HG03558 (cell line): ENCODE data around the gene GRM5.

ENCODE experiments used
- ATAC-seq: cut with Tn5 transposase; IDR thresholded peaks from one replicate; pipeline ENCODE4 v1.9.1; 2021; ENCODE audit warnings: moderate number of reproducible peaks; ENCODE audit not compliant: unreplicated experiment; ENCODE audit errors: extremely low read depth

Gene GRM5

DNA sequence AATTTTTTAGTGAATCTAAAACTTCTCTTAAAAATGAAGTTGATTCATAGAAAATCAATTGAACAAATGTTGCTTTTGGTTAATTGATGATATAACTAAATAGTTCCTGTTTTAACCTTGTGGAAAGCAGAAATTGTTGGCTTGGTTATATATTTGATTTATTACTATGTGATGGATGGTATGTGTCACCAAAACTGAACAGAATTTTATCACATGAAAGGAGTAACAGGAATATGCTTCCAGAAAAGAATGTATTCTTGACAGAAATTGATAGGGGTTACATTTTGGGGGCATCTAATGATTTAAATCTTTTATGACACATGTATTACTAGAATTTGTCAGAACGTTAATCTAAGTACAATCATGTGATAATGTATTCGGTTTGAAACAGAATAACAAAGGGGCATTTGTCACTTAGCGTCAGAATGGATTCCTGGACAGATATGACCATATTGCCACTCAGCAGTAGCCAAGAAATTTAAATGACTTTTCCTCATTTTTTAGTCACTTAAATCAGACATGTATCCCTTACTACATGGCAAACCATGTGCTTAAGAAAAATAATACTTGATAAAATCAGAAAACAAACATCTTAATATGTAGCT lies 295.2 kb downstream of the GRM5 start:
- no peak for ATAC-seq

DNA sequence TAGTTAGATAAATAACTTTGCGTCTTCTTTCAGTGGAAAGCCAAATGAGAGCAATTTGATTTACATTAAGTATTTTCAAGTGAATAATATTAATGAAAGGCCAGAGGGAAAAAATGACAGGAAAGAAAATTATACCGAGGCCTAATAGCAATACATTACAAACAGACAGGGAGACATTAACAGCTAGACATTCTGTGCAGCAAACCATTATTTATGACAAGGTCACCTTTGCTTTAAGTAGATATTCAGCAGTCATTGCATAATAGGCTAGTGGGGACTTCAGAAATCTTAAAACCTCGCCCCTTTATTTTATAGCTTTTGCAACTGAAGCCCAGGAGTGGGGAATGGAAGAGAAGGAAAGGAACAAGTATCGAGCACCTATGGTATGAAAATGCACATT lies 321.6 kb downstream of the GRM5 start:
- no peak for ATAC-seq

DNA sequence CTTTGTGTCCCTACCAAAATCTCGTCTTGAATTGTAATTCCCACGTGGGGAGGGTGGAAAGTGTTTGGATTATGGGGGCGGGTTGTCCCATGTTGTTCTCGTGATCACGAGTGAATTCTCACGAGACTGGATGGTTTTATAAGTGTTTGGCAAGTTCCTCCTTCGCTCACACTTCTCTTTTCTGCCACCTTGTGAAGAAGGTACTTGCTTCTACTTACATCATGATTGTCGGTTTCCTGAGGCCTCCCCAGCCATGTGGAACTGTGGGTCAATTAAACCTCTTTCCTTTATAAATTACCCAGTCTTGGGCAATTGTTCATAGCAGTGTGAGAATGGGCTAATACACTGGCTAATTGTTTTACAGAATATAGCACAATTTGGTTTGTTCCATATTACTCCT lies 326.3 kb downstream of the GRM5 start:
- no peak for ATAC-seq

DNA sequence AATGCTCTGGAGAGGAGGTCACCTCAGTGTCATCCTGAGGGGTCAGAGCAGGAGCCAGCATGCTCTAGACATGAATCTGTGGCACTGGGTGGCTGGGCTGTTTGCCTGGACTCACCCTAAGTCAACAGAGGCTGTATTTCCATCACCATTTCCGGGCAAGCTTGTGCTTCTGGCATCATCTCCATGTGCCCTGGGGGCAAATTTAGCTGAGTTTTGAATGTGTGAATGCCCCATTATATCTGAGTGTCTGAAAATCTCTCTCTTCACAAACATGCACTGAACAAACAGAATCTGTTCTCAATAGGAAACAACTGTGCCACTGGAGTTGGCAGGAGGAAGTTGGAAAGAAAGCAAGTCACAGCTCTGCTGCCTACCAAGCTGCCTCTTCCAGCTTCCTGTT lies 356.2 kb downstream of the GRM5 start:
- no peak for ATAC-seq

DNA sequence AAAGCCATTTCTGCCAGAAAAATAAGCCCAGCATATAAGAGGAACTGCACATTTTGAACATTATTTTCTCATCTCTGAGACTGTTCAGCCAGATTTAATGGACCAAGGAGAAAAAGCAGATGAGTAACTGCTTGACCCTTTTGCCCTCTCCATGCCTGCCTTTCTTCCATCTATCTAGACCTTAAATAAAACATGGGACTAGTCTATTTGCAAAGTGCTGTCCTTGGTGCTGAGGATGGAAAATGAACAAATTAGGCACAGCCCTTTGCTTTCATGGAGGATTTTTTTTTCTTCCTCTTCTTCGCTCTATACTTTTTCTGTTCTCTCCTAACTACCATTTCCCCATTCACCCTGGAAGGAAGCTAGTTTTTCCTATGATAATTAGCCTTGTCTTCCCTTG lies 361.3 kb downstream of the GRM5 start:
- no peak for ATAC-seq

DNA sequence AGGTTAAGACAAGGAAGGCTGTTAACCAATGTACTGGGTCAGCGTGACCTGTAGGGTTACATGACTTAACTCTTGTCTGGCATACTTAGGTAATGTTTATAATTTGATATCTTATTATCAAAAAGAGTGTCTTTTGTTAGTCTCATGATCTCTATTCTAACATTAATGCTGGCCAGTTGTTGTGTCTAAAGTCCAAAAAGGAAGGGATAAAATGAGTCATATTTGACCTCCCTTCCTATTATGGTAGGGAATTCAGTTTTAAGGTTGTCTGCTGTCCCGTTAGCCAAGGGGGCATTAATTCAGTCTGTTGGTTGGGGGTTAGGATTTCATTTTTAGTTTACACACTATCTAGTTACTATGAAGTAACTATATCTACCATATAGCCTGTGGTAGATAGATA lies 364.0 kb downstream of the GRM5 start:
- no peak for ATAC-seq

DNA sequence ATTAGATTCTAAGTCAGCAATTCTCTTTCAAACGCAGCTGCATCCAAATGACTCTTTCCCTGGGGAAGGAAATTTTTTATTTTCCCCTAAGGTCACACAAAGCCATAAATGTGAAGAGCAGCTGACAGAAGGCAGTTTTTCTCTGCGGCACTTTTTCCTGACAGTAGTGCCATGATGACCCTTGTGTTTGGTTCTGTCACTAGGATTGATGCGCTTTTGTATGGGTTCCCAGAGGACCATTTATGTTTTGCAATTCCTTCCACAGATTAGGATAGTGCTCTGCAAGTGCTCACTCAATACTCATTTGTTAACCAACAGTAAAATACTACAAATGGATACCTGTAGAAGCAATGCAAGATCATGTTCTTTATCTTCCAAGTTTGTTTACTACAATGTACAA lies 368.6 kb downstream of the GRM5 start:
- ATAC-seq: no peak

DNA sequence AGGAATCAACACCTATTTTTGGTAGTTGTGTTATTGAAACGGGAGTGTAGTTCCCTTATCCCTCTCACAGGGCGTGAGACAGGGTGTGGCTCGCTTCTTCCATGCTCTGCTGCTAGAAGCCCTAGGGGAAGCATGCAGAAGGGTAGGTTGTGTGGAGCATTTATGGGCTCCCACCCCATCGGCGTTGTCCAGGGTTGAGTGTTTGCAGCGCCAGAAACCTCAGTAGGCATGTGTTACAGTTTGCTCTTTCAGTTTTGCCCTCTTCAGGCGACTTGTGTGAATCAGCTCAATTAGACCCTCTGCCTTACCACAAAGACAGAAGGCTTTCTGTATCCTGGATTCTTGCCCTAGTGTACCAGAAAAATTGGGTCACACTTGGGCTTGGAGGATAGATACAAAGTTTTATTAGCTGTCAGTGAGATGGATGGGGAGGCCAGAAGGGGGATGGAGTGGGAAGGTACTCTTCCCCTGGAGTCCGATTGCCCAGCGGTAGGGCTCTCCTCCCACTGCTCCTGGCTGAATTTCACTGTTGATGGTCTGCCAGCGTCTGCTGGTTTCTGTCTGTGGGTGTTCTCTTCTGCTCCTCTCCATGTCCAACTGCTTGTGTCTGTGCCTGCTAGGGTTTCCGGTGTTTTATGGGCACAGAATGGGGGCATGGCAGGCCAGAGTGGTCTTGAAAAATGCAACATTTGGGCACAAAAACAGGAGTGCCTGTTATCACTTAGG lies 369.9 kb downstream of the GRM5 start:
- ATAC-seq: no peak

DNA sequence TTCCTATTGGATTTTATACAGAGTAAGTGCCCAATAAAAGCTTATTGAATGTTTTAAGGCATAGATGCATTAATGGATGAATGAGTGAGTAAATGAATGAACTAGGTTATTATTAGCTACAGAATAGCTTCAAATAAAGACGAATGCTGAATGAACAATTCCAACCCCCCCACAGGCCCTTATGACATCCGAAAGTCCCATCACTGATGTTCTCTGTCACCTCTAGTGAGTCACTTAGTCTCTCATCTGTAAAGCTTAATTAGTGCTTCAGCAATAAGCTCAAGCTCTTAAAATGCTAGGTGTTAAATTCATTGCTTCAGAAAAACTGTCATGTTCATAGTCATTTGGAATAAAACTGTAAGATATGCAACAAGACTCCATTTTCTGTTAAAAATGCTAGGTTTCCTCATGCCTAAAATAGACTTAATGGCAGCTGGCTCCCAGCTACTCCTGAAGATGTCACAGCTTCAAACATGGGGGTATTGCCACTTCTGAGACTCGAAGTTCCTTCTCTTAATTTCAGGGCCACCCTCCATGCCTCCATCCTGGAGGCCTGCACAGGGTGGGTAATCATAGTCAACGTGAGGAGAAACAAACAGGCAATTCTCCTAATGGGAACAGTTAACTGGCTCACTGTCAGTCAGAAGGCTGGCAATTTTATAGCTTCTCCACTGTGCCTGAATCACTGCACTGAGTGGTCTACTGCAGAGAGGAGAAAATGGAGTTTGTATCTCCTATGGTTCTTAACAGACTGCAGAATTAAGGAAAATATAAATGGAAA lies 373.3 kb downstream of the GRM5 start:
- ATAC-seq: no peak

DNA sequence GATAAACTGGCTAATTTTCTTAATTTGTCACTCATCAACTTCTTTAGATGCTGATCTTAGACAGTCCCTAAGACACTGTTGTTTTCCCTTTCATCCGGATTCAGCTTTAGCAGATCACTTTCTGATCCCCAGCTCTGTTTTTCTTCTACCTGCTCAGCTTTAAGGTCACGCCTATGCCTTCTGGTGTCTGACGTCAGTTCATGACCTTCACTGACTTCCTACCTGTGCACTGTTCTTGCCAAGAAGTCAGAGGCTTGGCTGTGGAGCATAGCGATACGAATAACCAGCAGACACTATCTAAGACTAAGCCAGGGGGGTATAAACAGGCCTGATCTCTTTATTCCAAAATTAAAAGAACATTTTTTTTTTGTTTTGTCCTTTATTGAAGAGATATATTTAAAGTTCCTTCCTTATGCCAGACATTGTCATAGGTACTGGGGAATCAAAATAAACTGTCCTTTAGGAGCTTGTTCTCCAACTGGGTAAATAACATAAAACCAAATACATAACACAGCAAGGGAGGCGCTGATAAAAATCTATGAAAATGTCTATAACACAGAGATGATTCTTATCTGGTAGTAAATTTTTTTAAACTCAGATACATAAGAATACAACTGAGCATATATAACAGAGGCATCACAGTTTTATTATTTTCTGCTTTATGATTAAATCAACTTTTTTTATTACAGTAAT lies 376.1 kb downstream of the GRM5 start:
- no peak for ATAC-seq

DNA sequence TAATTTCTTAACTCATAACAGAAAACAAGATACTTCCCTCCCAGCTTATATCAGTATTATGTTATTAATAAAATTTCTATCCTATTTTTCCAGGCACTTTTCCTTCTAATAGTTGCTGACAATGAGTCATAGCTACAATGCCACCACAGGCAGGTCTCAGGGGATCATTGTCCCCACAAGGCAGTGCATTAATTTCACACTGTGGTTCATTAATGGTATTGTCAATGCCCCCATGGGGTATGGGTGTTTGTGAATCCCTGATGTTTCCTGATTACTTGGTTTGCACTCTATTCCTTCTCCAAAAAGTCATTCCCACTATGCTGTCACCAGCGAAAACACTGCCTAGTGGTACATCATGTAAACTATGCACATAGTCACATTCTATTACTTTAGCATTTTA lies 382.8 kb downstream of the GRM5 start:
- ATAC-seq: no peak

DNA sequence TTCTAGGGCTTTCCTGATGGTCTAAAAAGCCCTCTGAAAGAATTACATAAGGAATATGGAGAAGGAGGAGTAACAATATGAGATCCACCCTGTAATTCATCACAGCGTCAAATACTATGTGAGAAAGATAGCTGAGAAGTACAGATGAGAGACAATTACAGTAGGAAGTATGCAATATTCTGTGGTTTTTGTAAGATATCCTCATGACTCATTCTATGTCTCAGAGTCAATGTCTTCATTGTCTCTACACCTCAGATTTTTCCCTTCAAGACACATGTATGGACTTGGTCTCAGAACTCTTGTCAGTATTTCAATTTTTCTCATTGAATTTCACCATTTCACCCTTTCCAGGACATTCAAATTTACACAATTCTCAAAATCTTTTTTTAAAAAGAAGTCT lies 385.0 kb downstream of the GRM5 start:
- ATAC-seq: no peak

DNA sequence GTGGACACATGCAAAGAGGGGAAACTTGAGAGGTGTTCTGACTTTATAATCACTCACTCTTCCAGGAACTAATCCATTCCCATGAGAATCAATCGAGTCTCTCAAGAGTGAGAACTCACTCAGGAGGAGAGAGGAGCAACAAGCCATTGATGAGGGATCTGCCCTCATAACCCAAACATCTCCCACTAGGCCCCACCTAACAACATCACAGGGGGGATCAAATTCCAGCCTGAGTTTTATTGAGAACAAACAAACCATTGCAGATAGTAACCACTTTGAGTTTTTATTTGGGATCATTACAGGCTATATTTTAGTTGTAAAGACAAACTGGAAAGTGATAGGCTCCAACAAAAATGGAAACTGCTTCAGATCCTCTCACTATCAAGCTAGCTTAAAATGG lies 399.4 kb downstream of the GRM5 start:
- ATAC-seq: no peak

DNA sequence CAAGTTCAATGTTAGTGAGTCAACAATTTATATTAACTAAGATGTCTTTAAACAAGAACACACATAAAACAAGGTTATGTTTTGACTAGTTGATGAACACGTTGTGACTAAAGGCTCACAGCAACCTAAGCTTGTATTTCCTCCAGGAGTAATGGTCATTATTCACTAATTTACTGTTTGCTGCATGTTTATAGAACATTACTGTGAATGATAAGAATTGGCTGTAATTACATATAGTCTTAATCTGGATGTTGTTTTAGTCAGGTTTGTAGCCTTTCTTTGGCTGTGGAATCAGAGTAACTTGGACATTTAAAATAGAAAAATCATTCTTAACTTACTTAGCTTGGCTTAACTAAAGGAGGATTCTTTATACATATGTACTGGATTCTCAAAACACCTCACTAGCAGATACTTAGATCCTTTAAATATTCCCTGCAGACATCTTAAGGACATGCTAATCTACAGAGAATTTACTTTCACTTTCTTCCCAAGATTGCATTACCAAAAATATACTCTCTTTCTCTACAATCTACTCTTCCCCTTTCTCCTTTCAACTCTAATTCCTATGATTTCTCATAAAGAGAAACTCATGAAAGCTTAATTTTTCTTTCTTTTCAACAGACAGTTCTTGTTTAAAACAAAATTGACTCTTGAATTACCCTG lies 408.6 kb downstream of the GRM5 start:
- no peak for ATAC-seq

DNA sequence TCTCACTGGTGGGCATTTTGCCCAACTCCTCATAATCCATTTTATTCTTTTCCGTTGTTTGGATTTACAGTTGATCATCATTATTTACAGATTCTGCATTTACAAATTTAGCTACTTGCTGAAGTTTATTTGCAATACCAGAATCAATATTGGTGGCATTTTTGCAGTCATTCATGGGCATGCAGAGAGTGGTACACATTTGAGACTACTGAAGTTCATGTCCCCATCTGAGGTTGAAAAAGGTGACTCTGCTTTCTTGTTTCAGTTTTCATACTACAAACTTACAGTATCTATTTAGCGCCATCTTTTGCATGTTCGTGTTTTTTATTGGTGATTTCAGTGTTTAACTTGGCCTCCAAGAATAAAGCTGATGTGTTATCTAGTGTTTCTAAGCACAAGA lies 409.5 kb downstream of the GRM5 start:
- ATAC-seq: no peak

DNA sequence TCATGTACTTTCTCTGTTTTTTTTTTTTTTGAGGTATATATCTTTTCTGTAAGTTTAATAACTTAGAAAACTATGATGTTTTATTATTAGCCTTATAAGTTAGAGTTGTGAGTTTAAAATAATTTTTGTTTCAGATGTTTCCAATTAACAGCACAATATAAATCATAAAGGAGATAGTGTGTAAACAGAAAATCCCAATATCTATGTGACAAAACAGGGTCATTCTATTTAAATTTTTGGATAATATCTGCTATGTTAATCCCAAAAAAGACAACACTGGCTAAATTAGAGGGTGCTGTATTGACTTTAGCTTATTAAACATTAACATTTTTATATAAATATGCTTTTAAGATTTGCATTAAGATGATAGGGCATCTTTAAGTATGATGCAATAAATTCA lies 410.1 kb downstream of the GRM5 start:
- ATAC-seq: no peak

DNA sequence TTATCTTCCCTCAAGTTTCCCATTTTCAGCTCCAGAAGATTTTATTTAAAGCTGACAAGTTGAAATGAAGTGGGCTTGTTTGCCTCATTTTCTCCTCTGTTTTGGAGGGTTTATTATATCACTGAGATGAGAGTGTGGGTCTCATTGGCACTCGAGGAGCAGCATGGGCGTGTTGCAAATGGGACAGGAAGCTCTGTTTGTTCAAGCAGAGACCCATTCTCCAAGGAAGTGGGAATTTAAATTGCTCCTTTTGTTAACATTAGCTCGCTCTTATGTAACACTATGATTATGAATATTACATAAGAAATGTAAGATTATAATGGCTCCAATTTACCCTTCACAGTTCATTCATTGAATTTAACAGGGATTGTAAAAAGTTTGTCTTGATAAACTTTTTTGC lies 410.6 kb downstream of the GRM5 start:
- no peak for ATAC-seq

DNA sequence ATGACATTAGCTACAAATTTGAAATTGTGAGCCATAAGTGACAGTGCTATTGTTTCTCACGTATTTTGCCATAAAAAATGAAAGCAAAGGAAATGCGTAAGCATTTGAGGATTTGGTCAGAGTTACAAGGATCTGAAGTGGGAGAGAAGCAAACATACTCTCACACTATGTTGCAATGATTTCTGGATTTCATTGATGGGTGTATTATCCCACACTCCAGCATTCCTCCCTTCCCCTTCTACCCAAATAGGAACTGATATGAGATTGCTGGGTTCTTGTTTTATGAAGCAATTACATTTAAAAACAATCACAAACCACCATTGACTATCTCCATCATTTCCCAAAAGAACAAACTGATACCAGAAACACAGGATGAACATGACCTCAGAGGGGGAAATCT lies 414.2 kb downstream of the GRM5 start:
- no peak for ATAC-seq

DNA sequence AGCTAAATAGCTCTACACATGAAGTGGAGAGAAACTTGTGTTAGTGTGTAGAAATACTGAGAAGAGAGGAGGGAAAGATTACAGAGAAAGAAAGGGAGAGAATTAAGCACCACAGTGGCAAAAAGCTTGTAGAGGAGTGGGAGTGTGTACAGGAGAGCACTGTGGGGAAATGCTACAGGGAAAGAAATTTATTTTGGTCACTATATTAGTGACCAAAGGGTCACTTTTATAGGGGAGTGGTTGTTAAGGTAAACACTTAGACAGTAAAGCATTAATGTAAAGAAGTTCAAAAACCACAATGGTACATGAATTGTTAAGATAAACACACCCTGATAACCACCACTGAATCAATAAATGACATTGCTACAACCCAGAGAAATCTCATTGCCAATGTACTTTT lies 421.1 kb downstream of the GRM5 start:
- ATAC-seq: no peak

DNA sequence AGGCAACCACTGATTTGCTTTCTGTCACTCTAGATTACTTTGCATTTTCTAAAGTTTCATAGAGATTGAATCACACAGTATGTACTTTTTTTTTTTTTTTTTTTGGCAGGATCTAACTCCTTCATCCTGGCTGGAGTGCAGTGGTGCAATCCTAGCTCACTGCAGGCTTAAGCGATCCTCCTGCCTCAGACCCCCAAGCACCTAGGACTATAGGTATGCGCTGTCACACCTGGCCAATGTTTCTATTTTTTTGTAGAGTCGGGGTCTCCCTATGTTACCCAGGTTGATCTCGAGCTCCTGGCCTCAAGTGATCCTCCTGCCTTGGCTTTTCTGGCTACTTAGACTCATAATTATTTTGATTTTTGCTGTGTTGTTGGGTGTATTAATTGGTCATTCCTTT lies 433.6 kb downstream of the GRM5 start:
- no peak for ATAC-seq

DNA sequence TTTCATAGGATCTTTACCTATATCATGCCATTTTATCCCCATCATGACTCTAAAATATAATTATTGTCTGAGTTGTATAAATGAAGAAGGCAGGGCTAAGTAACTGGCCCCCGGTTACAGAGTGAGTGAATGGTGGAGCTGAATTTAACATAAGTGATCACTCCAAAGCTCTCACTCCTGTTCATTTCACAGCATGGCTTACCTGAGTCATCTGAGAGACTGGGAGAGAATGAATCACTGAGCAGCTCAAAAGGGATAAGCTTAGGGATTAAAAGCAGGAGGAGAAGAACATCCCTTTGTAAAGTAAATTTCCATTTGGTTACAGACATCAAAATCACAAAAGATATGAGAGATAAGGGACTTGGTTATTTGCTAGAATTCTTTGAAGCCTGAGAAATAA lies 434.3 kb downstream of the GRM5 start:
- no peak for ATAC-seq
